PC-9 (cell line): ENCODE data around the gene RRH. TPM values are rescaled to one million over a fixed set of nuclear protein-coding genes. Genes with fewer than 3 reads are reported as not detected.

Experiments used
- BruUV-seq: library from RNA; stranded (reverse); fragments of 400-500 nt; replicated peaks from 2 replicates; lab custom pipeline; 2021; lab: Mats Ljungman, UMichigan
- CTCF ChIA-PET: fragments of 300-600 bp; sonication (Branson Sonifier 250); formaldehyde crosslinking; loops from one replicate; lab custom pipeline; 2022; ENCODE audit warnings: antibody characterized with exemption; lab: Charles Lee
- POLR2A ChIA-PET: fragments of 300-600 bp; sonication (Branson Sonifier 250); formaldehyde crosslinking; loops from one replicate; lab custom pipeline; 2022; ENCODE audit warnings: antibody characterized with exemption; ENCODE audit not compliant: unreplicated experiment; lab: Charles Lee
- DNase-seq, 2 experiments: peaks; one replicate each; pipeline versions ENCODE4 v3.0.0 to v3.0.0-alpha.2; 2015 to 2022; ENCODE audit warnings: mixed read lengths in 1 of 2
- H2AFZ ChIP-seq: fragments of 200-600 bp; sonication (generic); 2 replicates; pipeline ENCODE4 v1.8.1; 2017; ENCODE audit warnings: antibody characterized with exemption
- H3F3A ChIP-seq: fragments of 200-600 bp; sonication (generic); 2 replicates; pipeline ENCODE4 v1.8.1; 2017; ENCODE audit warnings: antibody characterized with exemption, mild to moderate bottlenecking, low read depth; ENCODE audit not compliant: insufficient read depth
- H3K27ac ChIP-seq: fragments of 200-600 bp; sonication (generic); 2 replicates; pipeline ENCODE4 v1.6.1; 2016; ENCODE audit warnings: mixed run types
- H3K27me3 ChIP-seq: fragments of 200-600 bp; sonication (generic); 2 replicates; pipeline ENCODE4 v1.6.1; 2016; ENCODE audit warnings: low read depth, mixed run types; ENCODE audit not compliant: insufficient read depth
- H3K36me3 ChIP-seq: fragments of 200-600 bp; sonication (generic); 2 replicates; pipeline ENCODE4 v1.6.1; 2016; ENCODE audit warnings: low read depth, mixed run types
- H3K4me1 ChIP-seq: fragments of 200-600 bp; sonication (generic); replicated peaks from 2 replicates; pipeline ENCODE4 v1.6.1; 2016; ENCODE audit warnings: mixed run types; ENCODE audit not compliant: insufficient read depth
- H3K4me2 ChIP-seq: fragments of 200-600 bp; sonication (generic); 2 replicates; pipeline ENCODE4 v1.6.1; 2017; ENCODE audit warnings: mixed run types
- H3K4me3 ChIP-seq: fragments of 200-600 bp; sonication (generic); 2 replicates; pipeline ENCODE4 v1.6.1; 2016; ENCODE audit warnings: mixed run types
- H3K79me2 ChIP-seq: fragments of 200-600 bp; sonication (generic); 2 replicates; pipeline ENCODE4 v1.6.1; 2017; ENCODE audit warnings: low read depth, mixed run types
- H3K9me2 ChIP-seq: fragments of 200-600 bp; sonication (generic); 2 replicates; pipeline ENCODE4 v1.8.1; 2017; ENCODE audit warnings: mild to moderate bottlenecking; ENCODE audit not compliant: insufficient read depth
- H3K9me3 ChIP-seq: fragments of 200-600 bp; sonication (generic); 2 replicates; pipeline ENCODE4 v1.8.1; 2016; ENCODE audit warnings: low read depth; ENCODE audit not compliant: insufficient read depth
- H4K20me1 ChIP-seq: fragments of 200-600 bp; sonication (generic); 2 replicates; pipeline ENCODE4 v1.8.1; 2017; ENCODE audit not compliant: insufficient read depth
- EZH2 ChIP-seq: fragments of 200-600 bp; sonication (generic); IDR thresholded peaks from 2 replicates; pipeline ENCODE4 v1.8.0; 2017; ENCODE audit warnings: antibody characterized with exemption, low read depth
- intact Hi-C: fragments of 100-400 bp; cut with micrococcal nuclease; formaldehyde crosslinking; loops from one replicate; pipeline ENCODE4 v1.10.0; 2022; ENCODE audit not compliant: unreplicated experiment
- total RNA-seq: library from RNA; stranded (reverse); gene quantifications from 2 replicates; pipeline ENCODE4 v1.2.3, GENCODE V29; 2021
- TF ChIP-seq, protein P1 (sequence below): fragments of 200-600 bp; sonication (generic); conservative IDR thresholded peaks from 2 replicates; pipeline ENCODE4 v1.6.1; 2017; ENCODE audit warnings: mixed run types, antibody characterized with exemption, mild to moderate bottlenecking, moderate library complexity

RRH gene
- total RNA-seq, 1 experiment from 2014 or later, result 0.24 TPM

DNA sequence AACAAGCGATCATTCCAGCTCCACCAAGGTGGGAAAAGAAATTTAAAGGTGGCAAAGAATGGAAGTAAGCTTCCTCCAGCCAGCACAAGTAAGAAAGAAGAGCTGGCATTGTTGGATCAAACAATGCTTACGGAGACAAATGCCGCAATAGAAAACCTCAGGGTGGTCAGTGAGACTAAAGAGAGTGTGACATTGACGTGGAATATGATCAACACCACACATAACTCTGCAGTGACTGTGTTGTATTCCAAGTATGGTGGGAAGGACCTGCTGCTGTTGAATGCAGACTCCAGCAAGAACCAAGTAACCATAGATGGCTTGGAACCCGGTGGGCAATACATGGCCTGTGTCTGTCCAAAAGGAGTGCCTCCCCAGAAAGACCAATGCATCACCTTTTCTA is 42.3 kb downstream of the RRH start:
- TF ChIP-seq, protein P1, sequence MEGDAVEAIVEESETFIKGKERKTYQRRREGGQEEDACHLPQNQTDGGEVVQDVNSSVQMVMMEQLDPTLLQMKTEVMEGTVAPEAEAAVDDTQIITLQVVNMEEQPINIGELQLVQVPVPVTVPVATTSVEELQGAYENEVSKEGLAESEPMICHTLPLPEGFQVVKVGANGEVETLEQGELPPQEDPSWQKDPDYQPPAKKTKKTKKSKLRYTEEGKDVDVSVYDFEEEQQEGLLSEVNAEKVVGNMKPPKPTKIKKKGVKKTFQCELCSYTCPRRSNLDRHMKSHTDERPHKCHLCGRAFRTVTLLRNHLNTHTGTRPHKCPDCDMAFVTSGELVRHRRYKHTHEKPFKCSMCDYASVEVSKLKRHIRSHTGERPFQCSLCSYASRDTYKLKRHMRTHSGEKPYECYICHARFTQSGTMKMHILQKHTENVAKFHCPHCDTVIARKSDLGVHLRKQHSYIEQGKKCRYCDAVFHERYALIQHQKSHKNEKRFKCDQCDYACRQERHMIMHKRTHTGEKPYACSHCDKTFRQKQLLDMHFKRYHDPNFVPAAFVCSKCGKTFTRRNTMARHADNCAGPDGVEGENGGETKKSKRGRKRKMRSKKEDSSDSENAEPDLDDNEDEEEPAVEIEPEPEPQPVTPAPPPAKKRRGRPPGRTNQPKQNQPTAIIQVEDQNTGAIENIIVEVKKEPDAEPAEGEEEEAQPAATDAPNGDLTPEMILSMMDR, result no peak
- TF ChIP-seq EZH2, result no peak
- Histone ChIP-seq H3K4me1 (no peaks in the 10 kb centered on the region), H3F3A (no peaks in the 10 kb centered on the region), H2AFZ (no peak overlapping the region), H3K79me2 (no peaks in the 10 kb centered on the region), H3K9me3 (no peaks in the 10 kb centered on the region), H3K27ac (no peak overlapping the region), H3K9me2 (no peaks in the 10 kb centered on the region), H3K4me3 (no peak overlapping the region), H3K4me2 (no peak overlapping the region), H3K36me3 (no peaks in the 10 kb centered on the region), H4K20me1 (no peaks in the 10 kb centered on the region), H3K27me3 (no peaks in the 10 kb centered on the region)
- intact Hi-C loops, result no loop called here
- DNase-seq, result no peak
- ChIA-PET POLR2A (no interaction called here), CTCF (no interaction called here)
- no TSS peak for BruUV-seq

DNA sequence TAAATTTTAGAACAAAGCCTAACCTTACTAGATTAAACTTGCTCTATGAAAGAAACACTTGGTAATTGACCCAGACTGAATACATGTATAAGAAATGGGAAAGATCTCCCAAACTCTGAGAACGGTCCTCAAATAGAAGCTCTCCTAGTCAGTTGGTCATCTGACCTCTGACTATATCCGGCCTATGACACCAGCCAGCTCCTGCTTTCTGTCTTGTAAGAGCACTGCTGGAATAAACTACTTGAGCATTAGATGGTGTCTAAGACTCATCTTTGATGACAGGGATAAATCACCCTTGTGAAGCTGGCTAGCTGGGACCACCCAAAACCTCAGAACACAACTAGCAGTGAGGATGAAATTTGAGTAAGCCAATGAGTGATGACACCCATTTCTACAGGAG is 44.3 kb downstream of the RRH start:
- DNase-seq, result no peak
- Histone ChIP-seq H3K79me2 (no peaks in the 10 kb centered on the region), H3F3A (no peaks in the 10 kb centered on the region), H3K4me1 (no peaks in the 10 kb centered on the region), H3K36me3 (no peaks in the 10 kb centered on the region), H3K9me2 (no peaks in the 10 kb centered on the region), H3K4me3 (no peak overlapping the region), H3K27ac (no peak overlapping the region), H3K27me3 (no peaks in the 10 kb centered on the region), H4K20me1 (no peaks in the 10 kb centered on the region), H3K4me2 (no peak overlapping the region), H3K9me3 (no peaks in the 10 kb centered on the region), H2AFZ (no peak overlapping the region)
- intact Hi-C loops, result no loop called here
- TF ChIP-seq, protein P1, result no peak
- TF ChIP-seq EZH2, result no peak
- CTCF ChIA-PET, result interaction anchor here (0.6 kb wide), 1 partner anchor 1300 kb away, joined by 5 read pairs; no protein-coding TSS in a partner anchor
- BruUV-seq, result no TSS peak
- POLR2A ChIA-PET, result no interaction called here

DNA sequence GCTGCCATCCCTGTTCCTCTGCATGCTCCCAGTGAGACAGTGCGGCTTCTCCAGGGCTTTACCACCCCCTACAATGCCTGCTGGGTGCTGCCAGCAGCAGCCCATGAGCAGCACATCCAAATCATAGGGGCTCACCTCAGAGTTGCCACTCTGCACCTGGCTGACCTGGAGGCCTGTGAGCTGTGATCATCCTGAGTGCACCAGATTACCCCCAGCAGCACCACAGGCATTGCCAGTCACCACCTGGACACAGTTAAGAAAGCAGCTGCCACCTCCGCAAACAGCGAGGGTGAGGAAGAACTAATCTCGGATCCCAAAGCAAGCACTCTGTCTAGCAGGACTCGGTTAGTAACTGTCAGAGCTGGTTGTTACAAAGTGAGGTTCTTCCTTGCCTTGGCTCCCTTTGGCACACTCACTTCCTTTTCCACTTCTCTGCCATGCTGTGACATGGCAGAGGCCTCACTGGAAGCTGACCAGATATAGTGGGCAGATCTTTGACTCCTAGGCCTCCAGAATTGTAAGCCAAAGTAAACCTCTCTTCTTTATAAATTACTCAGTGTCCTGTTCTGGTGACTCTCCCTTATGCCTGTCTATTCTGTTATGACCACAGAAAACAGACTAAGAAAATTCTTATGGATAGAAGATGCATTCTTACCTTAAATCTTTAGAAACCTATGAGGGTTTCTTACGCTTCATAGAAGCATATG is 45.3 kb downstream of the RRH start:
- Histone ChIP-seq H3K4me3 (no peak overlapping the region), H4K20me1 (no peaks in the 10 kb centered on the region), H3K27me3 (no peaks in the 10 kb centered on the region), H3K4me1 (no peaks in the 10 kb centered on the region), H3K9me3 (no peaks in the 10 kb centered on the region), H3F3A (no peaks in the 10 kb centered on the region), H3K79me2 (no peaks in the 10 kb centered on the region), H3K9me2 (no peaks in the 10 kb centered on the region), H3K27ac (no peak overlapping the region), H3K4me2 (no peak overlapping the region), H2AFZ (no peak overlapping the region), H3K36me3 (no peaks in the 10 kb centered on the region)
- TF ChIP-seq, protein P1, result no peak
- no peak for TF ChIP-seq EZH2
- DNase-seq, result no peak
- BruUV-seq, result no TSS peak
- CTCF ChIA-PET, result no interaction called here
- intact Hi-C loops, result no loop called here
- POLR2A ChIA-PET, result no interaction called here
